Measurements from ENCODE around the gene SMARCC1. TPM values are rescaled to one million over a fixed set of nuclear protein-coding genes. Genes with fewer than 3 reads are reported as not detected.

SMARCC1 gene
- total RNA-seq, 1 donor from 2014 or later, result 53.9 TPM

- no peak for DNase-seq
- TF ChIP-seq, protein P1, sequence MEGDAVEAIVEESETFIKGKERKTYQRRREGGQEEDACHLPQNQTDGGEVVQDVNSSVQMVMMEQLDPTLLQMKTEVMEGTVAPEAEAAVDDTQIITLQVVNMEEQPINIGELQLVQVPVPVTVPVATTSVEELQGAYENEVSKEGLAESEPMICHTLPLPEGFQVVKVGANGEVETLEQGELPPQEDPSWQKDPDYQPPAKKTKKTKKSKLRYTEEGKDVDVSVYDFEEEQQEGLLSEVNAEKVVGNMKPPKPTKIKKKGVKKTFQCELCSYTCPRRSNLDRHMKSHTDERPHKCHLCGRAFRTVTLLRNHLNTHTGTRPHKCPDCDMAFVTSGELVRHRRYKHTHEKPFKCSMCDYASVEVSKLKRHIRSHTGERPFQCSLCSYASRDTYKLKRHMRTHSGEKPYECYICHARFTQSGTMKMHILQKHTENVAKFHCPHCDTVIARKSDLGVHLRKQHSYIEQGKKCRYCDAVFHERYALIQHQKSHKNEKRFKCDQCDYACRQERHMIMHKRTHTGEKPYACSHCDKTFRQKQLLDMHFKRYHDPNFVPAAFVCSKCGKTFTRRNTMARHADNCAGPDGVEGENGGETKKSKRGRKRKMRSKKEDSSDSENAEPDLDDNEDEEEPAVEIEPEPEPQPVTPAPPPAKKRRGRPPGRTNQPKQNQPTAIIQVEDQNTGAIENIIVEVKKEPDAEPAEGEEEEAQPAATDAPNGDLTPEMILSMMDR (IDR thresholded peaks at IDR 0.05), result no peak
- peaks cover 50% of the 10 kb centered on the region for H3K36me3 ChIP-seq
- H3K27me3 ChIP-seq (ENCODE audit: low read depth), result no peaks in the 10 kb centered on the region
- H3K9me3 ChIP-seq, result no peaks in the 10 kb centered on the region
- no peak overlapping the region for H3K4me3 ChIP-seq
- intact Hi-C loops (cut with DNase I), result no loop called here
- H3K4me1 ChIP-seq, result no peaks in the 10 kb centered on the region
- H3K27ac ChIP-seq, result no peak overlapping the region
- no peak for ATAC-seq
Observed at GRCh38 chr3:47594792-47595191, 186.9 kb downstream of the SMARCC1 start.

DNA sequence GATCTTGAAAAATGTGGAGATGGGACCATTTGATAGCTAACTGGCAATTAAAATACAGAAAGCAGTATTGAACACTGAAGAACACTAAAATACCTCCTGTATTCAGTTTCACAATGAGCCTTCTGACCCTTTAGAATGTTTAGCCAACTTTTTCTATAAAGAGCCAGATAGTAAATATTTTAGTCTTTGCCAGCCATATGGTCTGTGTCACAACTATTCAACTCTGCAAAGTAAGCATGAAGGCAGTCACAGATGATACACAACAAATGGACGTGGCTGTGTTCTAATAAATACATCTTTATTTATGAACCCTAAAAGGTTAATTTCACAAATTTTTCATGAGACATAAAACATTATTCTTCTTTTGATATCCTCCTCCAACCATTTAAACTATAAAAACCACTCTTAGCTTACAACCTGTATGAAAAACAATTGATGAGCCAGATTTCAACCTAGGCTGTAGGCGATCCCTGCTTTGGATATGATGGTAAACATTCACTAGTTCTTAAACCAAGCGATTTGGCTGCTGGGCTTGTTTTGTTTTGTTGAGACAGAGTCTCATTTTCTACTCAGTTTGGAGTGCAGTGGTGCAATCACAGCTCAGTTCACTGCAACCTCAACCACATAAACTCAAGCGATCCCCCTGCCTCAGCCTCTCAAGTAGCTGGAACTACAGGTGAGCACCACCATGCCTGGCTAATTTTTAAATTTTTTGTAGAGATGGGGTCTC lies 189.5 kb downstream of the SMARCC1 start:
- Histone ChIP-seq H3K9me3 (no peaks in the 10 kb centered on the region), H3K36me3 (peaks cover 66% of the 10 kb centered on the region), H3K27me3 (ENCODE audit: low read depth) (no peaks in the 10 kb centered on the region), H3K4me3 (no peak overlapping the region), H3K27ac (no peak overlapping the region), H3K4me1 (no peaks in the 10 kb centered on the region)
- ATAC-seq, result no peak
- DNase-seq, result no peak
- intact Hi-C loops (cut with DNase I), result no loop called here
- TF ChIP-seq, protein P1 (IDR thresholded peaks at IDR 0.05), result no peak

GRCh38 chr3:47590216-47590615 lies 191.5 kb downstream of the SMARCC1 start:
- H3K36me3 ChIP-seq, result peaks cover 85% of the 10 kb centered on the region
- intact Hi-C loops (cut with DNase I), result no loop called here

GRCh38 chr3:47588587-47588986 lies 193.1 kb downstream of the SMARCC1 start:
- H3K9me3 ChIP-seq, result no peaks in the 10 kb centered on the region
- no peaks in the 10 kb centered on the region for H3K4me1 ChIP-seq
- no peak overlapping the region for H3K4me3 ChIP-seq
- intact Hi-C loops (cut with DNase I), result no loop called here
- TF ChIP-seq, protein P1 (IDR thresholded peaks at IDR 0.05), result no peak
- no peaks in the 10 kb centered on the region for H3K27me3 ChIP-seq (ENCODE audit: low read depth)
- no peak overlapping the region for H3K27ac ChIP-seq
- no peak for DNase-seq
- no peak for ATAC-seq
- peaks cover 71% of the 10 kb centered on the region for H3K36me3 ChIP-seq

More at GRCh38 chr3:47590216-47590615, 191.5 kb downstream of the SMARCC1 start:
- Histone ChIP-seq H3K4me1 (no peaks in the 10 kb centered on the region), H3K9me3 (no peaks in the 10 kb centered on the region), H3K27ac (no peak overlapping the region), H3K4me3 (no peak overlapping the region), H3K27me3 (ENCODE audit: low read depth) (no peaks in the 10 kb centered on the region)
- DNase-seq, result no peak
- TF ChIP-seq, protein P1 (IDR thresholded peaks at IDR 0.05), result no peak
- ATAC-seq, result no peak

- DNase-seq, result no peak
- H3K4me1 ChIP-seq, result no peaks in the 10 kb centered on the region
- no peak for ATAC-seq
- H3K36me3 ChIP-seq, result peaks cover 65% of the 10 kb centered on the region
- no peak overlapping the region for H3K4me3 ChIP-seq
- H3K27me3 ChIP-seq (ENCODE audit: low read depth), result no peaks in the 10 kb centered on the region
- intact Hi-C loops (cut with DNase I), result no loop called here
- TF ChIP-seq, protein P1 (IDR thresholded peaks at IDR 0.05), result no peak
- no peaks in the 10 kb centered on the region for H3K9me3 ChIP-seq
- H3K27ac ChIP-seq, result no peak overlapping the region
Observed at GRCh38 chr3:47588053-47588452, 193.6 kb downstream of the SMARCC1 start.

All from lower lobe of right lung (tissue), 2 donors.